Prostate gland (tissue), 2 donors: ENCODE results near the gene TEPSIN.

Experiments
- CTCF ChIP-seq, 4 experiments: fragments of 200-600 bp in 2 of 4; fragments of 450-650 bp in 2 of 4; sonication (generic) in 2 of 4; IDR thresholded peaks; 1 replicate in 3 of 4; 2 replicates in 1 of 4; pipeline ENCODE4 v1.5.1; 2016 to 2019; ENCODE audit warnings: antibody characterized with exemption in 4 of 4, mild to moderate bottlenecking in 2 of 4, moderate library complexity in 2 of 4
- POLR2A ChIP-seq: fragments of 450-650 bp; IDR thresholded peaks from one replicate; pipeline ENCODE4 v1.6.1; 2016; ENCODE audit warnings: antibody characterized with exemption, mild to moderate bottlenecking

- TF ChIP-seq CTCF (IDR thresholded peaks at IDR 0.05) (no peak), POLR2A (no peak)
These were observed 2.1 kb downstream of the TEPSIN start for GRCh38 chr17:81236784-81237183.
